HCT116 (cell line): ENCODE data around the gene ADCYAP1.

ENCODE experiments used
- EZH2 ChIP-seq: fragments of 200-600 bp; sonication (generic); IDR thresholded peaks from 2 replicates; pipeline ENCODE4 v1.6.1; 2017; ENCODE audit warnings: antibody characterized with exemption, mixed run types
- EZH2phosphoT487 ChIP-seq: fragments of 200-600 bp; IDR thresholded peaks from 2 replicates; pipeline ENCODE4 v1.6.1; 2018; ENCODE audit warnings: antibody characterized with exemption, borderline replicate concordance
- SP1 ChIP-seq: IDR thresholded peaks from 2 replicates; pipeline ENCODE4 v1.6.1; 2012; ENCODE audit warnings: low read depth
- TF ChIP-seq, protein P1 (sequence below), 3 experiments: fragments of 200-600 bp in 1 of 3; sonication (generic) in 1 of 3; IDR thresholded peaks in 2 of 3; conservative IDR thresholded peaks in 1 of 3; 2 replicates each; pipeline ENCODE4 v1.5.1; 2012 to 2017; ENCODE audit warnings: low read depth in 2 of 3, low read length in 2 of 3, antibody characterized with exemption in 1 of 3, borderline replicate concordance in 1 of 3, control low read depth in 1 of 3, mild to moderate bottlenecking in 1 of 3, mixed read lengths in 1 of 3, mixed run types in 1 of 3, moderate library complexity in 1 of 3; ENCODE audit not compliant: insufficient read depth in 1 of 3
- TF ChIP-seq, protein P2 (sequence below): IDR thresholded peaks from 2 replicates; pipeline ENCODE4 v1.6.1; 2012

DNA sequence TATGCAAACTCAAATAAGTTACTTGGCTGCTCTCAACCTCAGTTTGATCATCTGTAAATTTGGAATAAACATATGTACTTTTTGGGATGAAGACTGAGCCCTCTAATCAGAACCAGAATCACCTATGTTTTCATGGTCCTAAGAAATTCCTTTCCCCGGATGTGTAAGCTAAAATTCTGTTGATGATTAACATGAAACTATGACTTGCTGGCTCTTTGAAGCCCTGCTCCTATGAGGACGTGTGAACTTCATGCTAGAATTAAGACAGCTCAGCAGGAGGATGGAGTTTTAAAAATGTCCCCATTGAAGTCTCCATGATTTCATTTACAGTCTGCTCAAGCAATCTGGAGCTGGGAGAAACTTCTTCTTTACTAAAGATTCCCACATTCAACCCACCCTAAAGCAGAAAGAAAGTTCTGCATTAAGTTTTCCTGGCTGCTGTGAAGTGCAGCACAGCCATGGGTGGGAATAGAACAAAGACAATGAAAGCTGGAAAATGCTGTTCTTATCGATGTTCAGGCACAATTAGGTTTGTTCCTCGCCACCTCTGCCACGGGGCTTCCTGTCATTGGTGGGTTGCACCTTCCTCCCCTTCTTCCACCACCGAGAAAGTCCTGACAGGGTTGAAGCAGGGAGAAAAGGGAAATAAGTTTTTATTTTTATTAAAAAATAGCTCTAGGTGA lies 50.9 kb downstream of the ADCYAP1 start:
- TF ChIP-seq, protein P1, sequence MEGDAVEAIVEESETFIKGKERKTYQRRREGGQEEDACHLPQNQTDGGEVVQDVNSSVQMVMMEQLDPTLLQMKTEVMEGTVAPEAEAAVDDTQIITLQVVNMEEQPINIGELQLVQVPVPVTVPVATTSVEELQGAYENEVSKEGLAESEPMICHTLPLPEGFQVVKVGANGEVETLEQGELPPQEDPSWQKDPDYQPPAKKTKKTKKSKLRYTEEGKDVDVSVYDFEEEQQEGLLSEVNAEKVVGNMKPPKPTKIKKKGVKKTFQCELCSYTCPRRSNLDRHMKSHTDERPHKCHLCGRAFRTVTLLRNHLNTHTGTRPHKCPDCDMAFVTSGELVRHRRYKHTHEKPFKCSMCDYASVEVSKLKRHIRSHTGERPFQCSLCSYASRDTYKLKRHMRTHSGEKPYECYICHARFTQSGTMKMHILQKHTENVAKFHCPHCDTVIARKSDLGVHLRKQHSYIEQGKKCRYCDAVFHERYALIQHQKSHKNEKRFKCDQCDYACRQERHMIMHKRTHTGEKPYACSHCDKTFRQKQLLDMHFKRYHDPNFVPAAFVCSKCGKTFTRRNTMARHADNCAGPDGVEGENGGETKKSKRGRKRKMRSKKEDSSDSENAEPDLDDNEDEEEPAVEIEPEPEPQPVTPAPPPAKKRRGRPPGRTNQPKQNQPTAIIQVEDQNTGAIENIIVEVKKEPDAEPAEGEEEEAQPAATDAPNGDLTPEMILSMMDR (IDR thresholded peaks at IDR 0.05 in 2 of 3, conservative IDR thresholded peaks at IDR 0.05 in 1 of 3; ENCODE audit: borderline replicate concordance in 1 of 3, insufficient read depth in 1 of 3, low read depth in 2 of 3, low read length in 2 of 3) = no peak
- TF ChIP-seq SP1 = no peak
- no peak for TF ChIP-seq EZH2
- TF ChIP-seq, protein P2, sequence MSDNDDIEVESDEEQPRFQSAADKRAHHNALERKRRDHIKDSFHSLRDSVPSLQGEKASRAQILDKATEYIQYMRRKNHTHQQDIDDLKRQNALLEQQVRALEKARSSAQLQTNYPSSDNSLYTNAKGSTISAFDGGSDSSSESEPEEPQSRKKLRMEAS = no peak
- no peak for TF ChIP-seq EZH2phosphoT487
